ENCODE measurements around the gene ZNF280A. TPM values are rescaled to one million over a fixed set of nuclear protein-coding genes. Genes with fewer than 3 reads are reported as not detected.

ZNF280A gene
- total and polyA plus RNA-seq, 12 donors: 0.06 to 5.5 (median 1.6) TPM

GRCh38 chr22:22526125-22526912 lies 6.2 kb upstream of the ZNF280A start:
- no peak overlapping the region for H3K27ac ChIP-seq
- no peaks in the 10 kb centered on the region for H3K9me3 ChIP-seq (replicated peaks in 1 of 3)
- H3K36me3 ChIP-seq (replicated peaks in 1 of 2): no peaks in the 10 kb centered on the region
- intact Hi-C loops (cut with DNase I): no loop called here
- H3K27me3 ChIP-seq: no peaks in the 10 kb centered on the region
- 82 to 88% (median 86%) methylated on average over 4 of the region's 4 CpGs for WGBS, 4 donors
- no peak for TF ChIP-seq CTCF (IDR thresholded peaks at IDR 0.05)
- TF ChIP-seq POLR2A (IDR thresholded peaks at IDR 0.05): no peak
- DNase-seq: no peak
- no peak overlapping the region for H3K4me3 ChIP-seq
- no peaks in the 10 kb centered on the region for H3K4me1 ChIP-seq (replicated peaks in 1 of 2)

GRCh38 chr22:22523494-22523893 lies 3.4 kb upstream of the ZNF280A start:
- no peak overlapping the region for H3K4me3 ChIP-seq
- no peaks in the 10 kb centered on the region for H3K36me3 ChIP-seq (replicated peaks in 1 of 2)
- no peak for DNase-seq
- WGBS, 4 donors: 56 to 72% (median 63%) methylated on average over 6 of the region's 6 CpGs
- no peaks in the 10 kb centered on the region for H3K27me3 ChIP-seq
- H3K4me1 ChIP-seq (replicated peaks in 1 of 2): peaks cover 0 to 6% of the 10 kb centered on the region in 2 donors
- no peak overlapping the region for H3K27ac ChIP-seq
- no peaks in the 10 kb centered on the region for H3K9me3 ChIP-seq (replicated peaks in 1 of 3)
- intact Hi-C loops (cut with DNase I): no loop called here
- no peak for TF ChIP-seq CTCF (IDR thresholded peaks at IDR 0.05)
- TF ChIP-seq POLR2A (IDR thresholded peaks at IDR 0.05): no peak

- H3K9me3 ChIP-seq (replicated peaks in 1 of 3): no peaks in the 10 kb centered on the region
- DNase-seq: no peak
- TF ChIP-seq CTCF (IDR thresholded peaks at IDR 0.05) (no peak), POLR2A (IDR thresholded peaks at IDR 0.05) (no peak)
- intact Hi-C loops (cut with DNase I): no loop called here
- peaks cover 0 to 6% of the 10 kb centered on the region in 2 donors for H3K4me1 ChIP-seq (replicated peaks in 1 of 2)
- H3K27me3 ChIP-seq: no peaks in the 10 kb centered on the region
- H3K4me3 ChIP-seq: no peak overlapping the region
- H3K27ac ChIP-seq: no peak overlapping the region
- WGBS, 4 donors: 88 to 92% (median 89%) methylated on average over 8 of the region's 8 CpGs
- no peaks in the 10 kb centered on the region for H3K36me3 ChIP-seq (replicated peaks in 1 of 2)
Measured at GRCh38 chr22:22521631-22522030, 1.6 kb upstream of the ZNF280A start.

- peak; percentile 24 to 65 (median 57) for DNase-seq
Measured at GRCh38 chr22:22520667-22521602, 865 bp upstream of the ZNF280A start.

More at GRCh38 chr22:22520667-22521602, 865 bp upstream of the ZNF280A start:
- TF ChIP-seq CTCF (IDR thresholded peaks at IDR 0.05): no peak
- TF ChIP-seq POLR2A (IDR thresholded peaks at IDR 0.05): no peak
- intact Hi-C loops (cut with DNase I): no loop called here
- no peaks in the 10 kb centered on the region for H3K36me3 ChIP-seq (replicated peaks in 1 of 2)
- peaks cover 0 to 6% of the 10 kb centered on the region in 2 donors for H3K4me1 ChIP-seq (replicated peaks in 1 of 2)
- H3K27me3 ChIP-seq: no peaks in the 10 kb centered on the region
- no peak overlapping the region for H3K4me3 ChIP-seq
- WGBS, 4 donors: 65 to 68% (median 68%) methylated on average over 11 to 12 of the region's 12 CpGs
- H3K9me3 ChIP-seq (replicated peaks in 1 of 3): no peaks in the 10 kb centered on the region
- H3K27ac ChIP-seq: peak overlapping the region in 3 of 5 donors; percentile 34 to 82 (median 49)

Data from adrenal gland (tissue), 12 donors.